ENCODE data around the gene ASB1.

Gene ASB1

DNA sequence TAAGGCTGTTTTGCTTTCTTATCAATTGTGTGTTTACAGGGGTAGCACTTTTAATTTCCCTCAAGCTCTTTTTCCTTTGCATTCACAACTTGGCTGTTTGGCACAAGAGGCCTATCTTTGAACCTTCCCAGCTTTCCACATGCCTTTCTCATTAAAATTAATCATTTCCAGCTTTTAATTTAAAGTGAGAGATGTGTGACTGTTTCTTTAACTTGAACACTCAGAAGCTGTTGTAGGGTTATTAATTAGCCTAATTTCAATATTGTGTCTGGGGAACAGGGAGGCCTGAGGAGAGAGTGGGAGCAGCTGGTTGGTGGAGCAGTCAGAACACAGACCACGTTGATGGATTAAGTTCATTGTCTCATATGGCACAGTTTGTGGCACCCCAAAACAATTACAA lies 4.7 kb downstream of the ASB1 start:
- TF ChIP-seq, protein P1, sequence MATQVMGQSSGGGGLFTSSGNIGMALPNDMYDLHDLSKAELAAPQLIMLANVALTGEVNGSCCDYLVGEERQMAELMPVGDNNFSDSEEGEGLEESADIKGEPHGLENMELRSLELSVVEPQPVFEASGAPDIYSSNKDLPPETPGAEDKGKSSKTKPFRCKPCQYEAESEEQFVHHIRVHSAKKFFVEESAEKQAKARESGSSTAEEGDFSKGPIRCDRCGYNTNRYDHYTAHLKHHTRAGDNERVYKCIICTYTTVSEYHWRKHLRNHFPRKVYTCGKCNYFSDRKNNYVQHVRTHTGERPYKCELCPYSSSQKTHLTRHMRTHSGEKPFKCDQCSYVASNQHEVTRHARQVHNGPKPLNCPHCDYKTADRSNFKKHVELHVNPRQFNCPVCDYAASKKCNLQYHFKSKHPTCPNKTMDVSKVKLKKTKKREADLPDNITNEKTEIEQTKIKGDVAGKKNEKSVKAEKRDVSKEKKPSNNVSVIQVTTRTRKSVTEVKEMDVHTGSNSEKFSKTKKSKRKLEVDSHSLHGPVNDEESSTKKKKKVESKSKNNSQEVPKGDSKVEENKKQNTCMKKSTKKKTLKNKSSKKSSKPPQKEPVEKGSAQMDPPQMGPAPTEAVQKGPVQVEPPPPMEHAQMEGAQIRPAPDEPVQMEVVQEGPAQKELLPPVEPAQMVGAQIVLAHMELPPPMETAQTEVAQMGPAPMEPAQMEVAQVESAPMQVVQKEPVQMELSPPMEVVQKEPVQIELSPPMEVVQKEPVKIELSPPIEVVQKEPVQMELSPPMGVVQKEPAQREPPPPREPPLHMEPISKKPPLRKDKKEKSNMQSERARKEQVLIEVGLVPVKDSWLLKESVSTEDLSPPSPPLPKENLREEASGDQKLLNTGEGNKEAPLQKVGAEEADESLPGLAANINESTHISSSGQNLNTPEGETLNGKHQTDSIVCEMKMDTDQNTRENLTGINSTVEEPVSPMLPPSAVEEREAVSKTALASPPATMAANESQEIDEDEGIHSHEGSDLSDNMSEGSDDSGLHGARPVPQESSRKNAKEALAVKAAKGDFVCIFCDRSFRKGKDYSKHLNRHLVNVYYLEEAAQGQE (IDR thresholded peaks at IDR 0.05; ENCODE audit: insufficient read depth in 1 of 2, low read depth in 2 of 2, low read length in 2 of 2), result no peak
- TF ChIP-seq FOXP2 (optimal IDR thresholded peaks at IDR 0.05; ENCODE audit: borderline replicate concordance, extremely low read depth, extremely low read length, insufficient read depth) (no peak), POLR2AphosphoS5 (IDR thresholded peaks at IDR 0.05; ENCODE audit: low read depth, low read length) (no peak), TAF1 (IDR thresholded peaks at IDR 0.05; ENCODE audit: borderline replicate concordance, insufficient read depth, low read length) (no peak), SIN3A (IDR thresholded peaks at IDR 0.05; ENCODE audit: borderline replicate concordance, insufficient read depth, low read length) (no peak)

DNA sequence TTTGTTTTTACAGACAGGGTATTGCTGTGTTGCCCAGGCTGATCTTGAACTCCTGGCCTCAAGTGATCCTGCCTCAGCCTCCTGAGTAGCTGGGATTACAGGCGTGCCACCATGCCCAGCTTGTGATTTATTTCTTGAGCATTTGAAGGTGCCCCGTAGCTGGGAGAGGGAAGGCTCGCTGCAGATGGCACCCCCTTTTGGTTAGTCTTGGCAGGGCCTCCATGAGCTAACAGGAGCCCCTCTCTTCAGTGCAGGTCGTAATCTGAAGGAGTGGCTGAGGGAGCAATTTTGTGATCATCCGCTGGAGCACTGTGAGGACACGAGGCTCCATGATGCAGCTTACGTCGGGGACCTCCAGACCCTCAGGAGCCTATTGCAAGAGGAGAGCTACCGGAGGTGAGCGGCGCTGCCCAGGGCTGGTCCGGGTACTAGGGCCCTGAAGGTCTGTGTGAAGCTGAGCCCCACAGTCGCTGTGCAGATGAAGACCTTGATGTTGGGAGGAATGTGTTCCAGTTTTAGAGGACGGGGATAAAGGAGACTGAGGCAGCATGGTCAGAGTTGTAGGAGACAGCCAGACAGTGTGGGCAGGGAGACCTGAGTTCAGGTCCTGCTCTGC lies 6.7 kb downstream of the ASB1 start:
- no peak for TF ChIP-seq FOXP2 (optimal IDR thresholded peaks at IDR 0.05; ENCODE audit: borderline replicate concordance, extremely low read depth, extremely low read length, insufficient read depth)
- no peak for TF ChIP-seq POLR2AphosphoS5 (IDR thresholded peaks at IDR 0.05; ENCODE audit: low read depth, low read length)
- TF ChIP-seq SIN3A (IDR thresholded peaks at IDR 0.05; ENCODE audit: borderline replicate concordance, insufficient read depth, low read length), result no peak
- TF ChIP-seq, protein P1 (IDR thresholded peaks at IDR 0.05; ENCODE audit: insufficient read depth in 1 of 2, low read depth in 2 of 2, low read length in 2 of 2), result no peak
- TF ChIP-seq TAF1 (IDR thresholded peaks at IDR 0.05; ENCODE audit: borderline replicate concordance, insufficient read depth, low read length), result no peak

DNA sequence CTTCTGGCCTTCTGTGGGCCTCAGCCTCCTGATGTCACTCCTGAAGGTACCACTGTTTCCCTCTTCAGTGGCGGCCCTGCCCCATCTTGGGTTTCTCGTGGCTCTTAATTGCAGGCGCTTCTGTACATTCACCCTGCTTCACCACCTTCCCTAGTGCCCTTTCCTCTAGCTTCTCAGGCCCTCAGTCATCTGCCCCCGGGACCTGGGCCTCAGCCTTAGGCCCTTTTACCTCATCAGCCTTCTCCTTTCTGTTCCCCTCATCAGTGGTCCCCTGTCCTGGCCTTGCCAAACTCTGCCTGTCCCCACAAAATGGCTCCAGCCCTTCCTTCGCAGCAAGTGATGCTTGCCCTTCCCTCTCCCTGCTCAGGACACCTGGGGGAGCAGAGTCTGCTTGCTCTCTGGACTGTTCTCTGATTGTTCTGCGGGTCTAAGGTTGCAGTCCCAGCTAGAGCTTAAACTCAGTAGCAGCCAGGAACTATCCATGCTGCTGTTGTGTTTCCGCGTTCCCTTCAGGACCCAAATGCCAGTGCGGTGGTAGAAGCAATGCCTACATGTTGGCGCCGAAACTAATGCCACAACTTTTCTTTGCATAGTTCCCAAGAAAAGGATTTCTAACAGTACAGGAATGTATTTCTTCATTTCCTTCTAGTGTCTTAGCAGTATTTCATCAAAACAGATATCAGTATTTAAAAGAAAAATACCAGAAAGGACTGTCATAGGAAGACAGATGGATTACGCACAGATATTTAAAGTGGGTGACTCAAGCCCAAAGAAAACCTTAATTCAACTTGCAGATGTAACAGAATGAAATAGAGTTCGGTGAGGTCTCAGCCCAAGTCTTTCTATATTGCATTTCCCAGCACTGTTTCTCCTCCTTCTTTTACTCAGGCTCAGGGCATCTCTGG lies 7.5 kb downstream of the ASB1 start:
- TF ChIP-seq FOXP2 (optimal IDR thresholded peaks at IDR 0.05; ENCODE audit: borderline replicate concordance, extremely low read depth, extremely low read length, insufficient read depth) (no peak), TAF1 (IDR thresholded peaks at IDR 0.05; ENCODE audit: borderline replicate concordance, insufficient read depth, low read length) (no peak), POLR2AphosphoS5 (IDR thresholded peaks at IDR 0.05; ENCODE audit: low read depth, low read length) (no peak), SIN3A (IDR thresholded peaks at IDR 0.05; ENCODE audit: borderline replicate concordance, insufficient read depth, low read length) (no peak)
- TF ChIP-seq, protein P1 (IDR thresholded peaks at IDR 0.05; ENCODE audit: insufficient read depth in 1 of 2, low read depth in 2 of 2, low read length in 2 of 2), result no peak

DNA sequence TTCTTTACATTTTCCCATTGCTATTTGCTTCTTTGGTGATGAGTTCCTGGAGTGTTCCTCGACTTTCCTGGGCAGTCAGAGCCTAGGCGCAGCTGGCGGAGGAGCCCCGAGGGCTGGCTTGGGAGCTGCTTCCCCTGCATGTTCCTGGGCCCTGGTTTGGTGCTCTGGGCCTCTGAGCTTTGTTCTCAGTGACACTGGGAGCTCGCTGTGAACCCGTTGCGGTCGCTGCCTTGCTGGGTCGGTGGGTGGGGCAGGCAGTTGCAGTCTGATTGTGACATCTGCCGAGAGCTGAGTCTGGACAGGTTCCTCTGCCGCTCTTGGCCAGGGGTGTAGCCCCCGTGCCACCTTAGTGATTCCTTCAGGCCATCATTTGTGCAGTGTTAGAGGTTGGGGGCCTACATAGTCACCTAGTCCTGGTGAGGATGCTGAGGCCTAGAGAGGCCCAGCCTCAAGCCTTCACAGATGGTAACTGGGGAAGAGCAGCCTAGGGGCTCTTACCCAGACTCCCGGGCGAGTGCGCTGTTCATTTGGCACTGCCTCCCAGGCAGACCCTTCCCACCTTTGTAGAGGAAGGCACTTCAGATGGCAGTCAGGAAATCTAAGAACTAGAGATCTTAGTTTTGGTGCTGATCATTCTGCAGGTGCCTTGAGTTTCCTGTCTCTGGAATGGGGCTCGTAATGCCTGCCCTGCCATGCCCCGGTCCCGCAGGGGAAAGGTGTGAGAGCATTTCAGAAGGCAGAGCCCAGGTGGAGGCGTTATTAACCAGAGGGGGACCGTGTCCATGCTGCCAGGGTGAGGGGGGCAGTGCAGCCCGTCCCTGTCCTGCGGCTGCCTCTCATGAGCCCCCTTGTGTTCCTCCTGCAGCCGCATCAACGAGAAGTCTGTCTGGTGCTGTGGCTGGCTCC lies 8.4 kb downstream of the ASB1 start:
- no peak for TF ChIP-seq POLR2AphosphoS5 (IDR thresholded peaks at IDR 0.05; ENCODE audit: low read depth, low read length)
- no peak for TF ChIP-seq FOXP2 (optimal IDR thresholded peaks at IDR 0.05; ENCODE audit: borderline replicate concordance, extremely low read depth, extremely low read length, insufficient read depth)
- TF ChIP-seq SIN3A (IDR thresholded peaks at IDR 0.05; ENCODE audit: borderline replicate concordance, insufficient read depth, low read length), result no peak
- TF ChIP-seq, protein P1 (IDR thresholded peaks at IDR 0.05; ENCODE audit: insufficient read depth in 1 of 2, low read depth in 2 of 2, low read length in 2 of 2), result no peak
- no peak for TF ChIP-seq TAF1 (IDR thresholded peaks at IDR 0.05; ENCODE audit: borderline replicate concordance, insufficient read depth, low read length)
